Stimulated activated CD8-positive, alpha-beta memory T cell treated with anti-CD3 and anti-CD28 coated beads, Interleukin-15, amount 100 ng/mL, for 48 hours (primary cell): ENCODE results near the gene NEDD4L.

Experiments
- DNase-seq, 2 donors: peaks; one replicate each; pipeline ENCODE4 v3.0.0-alpha.2; 2020; ENCODE audit warnings: low read depth in 2 of 2

The NEDD4L gene

GRCh38 chr18:58093311-58093803 is 49.3 kb downstream of the NEDD4L start:
- DNase-seq = no peak

GRCh38 chr18:58095222-58095621 is 51.2 kb downstream of the NEDD4L start:
- no peak for DNase-seq

GRCh38 chr18:58095655-58096054 is 51.6 kb downstream of the NEDD4L start:
- DNase-seq = no peak

GRCh38 chr18:58096658-58097057 is 52.6 kb downstream of the NEDD4L start:
- no peak for DNase-seq

- no peak for DNase-seq
Measured at GRCh38 chr18:58097121-58097906, 53.3 kb downstream of the NEDD4L start.

GRCh38 chr18:58097907-58098166 is 53.8 kb downstream of the NEDD4L start:
- no peak for DNase-seq

GRCh38 chr18:58098706-58099105 is 54.7 kb downstream of the NEDD4L start:
- no peak for DNase-seq

GRCh38 chr18:58100154-58100553 is 56.1 kb downstream of the NEDD4L start:
- no peak for DNase-seq

- DNase-seq = no peak
Measured at GRCh38 chr18:58101291-58101794, 57.3 kb downstream of the NEDD4L start.

GRCh38 chr18:58102018-58102417 is 58.0 kb downstream of the NEDD4L start:
- DNase-seq = no peak

GRCh38 chr18:58102875-58103274 is 58.8 kb downstream of the NEDD4L start:
- DNase-seq = no peak

GRCh38 chr18:58103339-58103985 is 59.4 kb downstream of the NEDD4L start:
- DNase-seq = no peak

GRCh38 chr18:58104096-58104495 is 60.1 kb downstream of the NEDD4L start:
- no peak for DNase-seq

GRCh38 chr18:58105206-58105887 is 61.3 kb downstream of the NEDD4L start:
- no peak for DNase-seq

- no peak for DNase-seq
Measured at GRCh38 chr18:58105888-58106260, 61.8 kb downstream of the NEDD4L start.

GRCh38 chr18:58106289-58107070 is 62.5 kb downstream of the NEDD4L start:
- DNase-seq = no peak

GRCh38 chr18:58109256-58109655 is 65.2 kb downstream of the NEDD4L start:
- DNase-seq = no peak

GRCh38 chr18:58110398-58110797 is 66.4 kb downstream of the NEDD4L start:
- DNase-seq = no peak

- no peak for DNase-seq
Measured at GRCh38 chr18:58112174-58112573, 68.1 kb downstream of the NEDD4L start.

- no peak for DNase-seq
Measured at GRCh38 chr18:58113337-58113736, 69.3 kb downstream of the NEDD4L start.

GRCh38 chr18:58114766-58115165 is 70.7 kb downstream of the NEDD4L start:
- DNase-seq = no peak

- DNase-seq = no peak
Measured at GRCh38 chr18:58116818-58117217, 72.8 kb downstream of the NEDD4L start.
